GM12878 (cell line): ENCODE measurements around the gene ABT1. TPM values are rescaled to one million over a fixed set of nuclear protein-coding genes. Genes with fewer than 3 reads are reported as not detected.

Source experiments
- ATAC-seq: fragments of 200-7000 bp; cut with Tn5 transposase; 3 replicates; pipeline ENCODE4 v1.9.1; 2020; ENCODE audit warnings: mild to moderate bottlenecking, moderate library complexity
- BruUV-seq: library from RNA; stranded (reverse); fragments of 400-500 nt; replicated peaks from 2 replicates; lab custom pipeline; 2021; lab: Mats Ljungman, UMichigan
- CTCF ChIA-PET: fragments of 300-600 bp; sonication (Branson Sonifier 250); formaldehyde crosslinking; extraction: SDS; loops from one replicate; lab custom pipeline; 2021; ENCODE audit warnings: inconsistent platforms; lab: Yijun Ruan, JAX
- POLR2A ChIA-PET: fragments of 350-600 bp; formaldehyde crosslinking; extraction: SDS; loops from one replicate; lab custom pipeline; 2021; ENCODE audit warnings: inconsistent platforms; lab: Charles Lee
- RAD21 ChIA-PET: fragments of 300-600 bp; sonication (Branson Sonifier 250); formaldehyde crosslinking; loops from one replicate; lab custom pipeline; 2023; ENCODE audit warnings: antibody characterized with exemption; ENCODE audit not compliant: unreplicated experiment; lab: Charles Lee
- SMC1A ChIA-PET: fragments of 300-600 bp; sonication (Branson Sonifier 250); formaldehyde crosslinking; loops from one replicate; lab custom pipeline; 2023; ENCODE audit not compliant: unreplicated experiment, uncharacterized antibody; lab: Charles Lee
- DNase-seq: peaks from one replicate; pipeline ENCODE4 v3.0.0-alpha.2; 2011; ENCODE audit warnings: low read depth, low spot score
- FAIRE-seq: peaks from 3 replicates; lab custom pipeline; 2011; peaks lifted over from hg19 to GRCh38; lab: Jason Lieb, UNC
- H2AFZ ChIP-seq: 2 replicates; pipeline ENCODE4 v1.6.0; 2011; ENCODE audit warnings: low read depth, low read length, control low read depth; ENCODE audit not compliant: control insufficient read depth
- H3K27ac ChIP-seq: 2 replicates; pipeline ENCODE4 v1.5.1; 2011; ENCODE audit warnings: control low read depth; ENCODE audit not compliant: control insufficient read depth, insufficient read depth
- H3K27me3 ChIP-seq, 2 experiments: replicated peaks in 1 of 2; 2 replicates each; pipeline versions ENCODE4 v1.6.0 to v1.6.1; 2011; ENCODE audit warnings: low read length in 1 of 2; ENCODE audit not compliant: control insufficient read depth in 2 of 2, insufficient read depth in 2 of 2
- H3K36me3 ChIP-seq, 2 experiments: 2 replicates each; pipeline ENCODE4 v1.5.1; 2011; ENCODE audit warnings: low read length in 1 of 2; ENCODE audit not compliant: control insufficient read depth in 2 of 2, insufficient read depth in 2 of 2
- H3K4me1 ChIP-seq: 2 replicates; pipeline ENCODE4 v1.6.1; 2011; ENCODE audit warnings: mild to moderate bottlenecking, low read length, moderate library complexity, mixed read lengths; ENCODE audit not compliant: control insufficient read depth, insufficient read depth
- H3K4me2 ChIP-seq: 2 replicates; pipeline ENCODE4 v1.6.0; 2011; ENCODE audit warnings: control low read depth; ENCODE audit not compliant: control insufficient read depth, insufficient read depth
- H3K4me3 ChIP-seq: fragments of 200-600 bp; sonication (generic); 2 replicates; pipeline ENCODE4 v1.5.1; 2016
- H3K79me2 ChIP-seq: 2 replicates; pipeline ENCODE4 v1.6.0; 2011; ENCODE audit warnings: low read length; ENCODE audit not compliant: control insufficient read depth, insufficient read depth
- H3K9ac ChIP-seq: 2 replicates; pipeline ENCODE4 v1.8.0; 2011; ENCODE audit warnings: low read length, control low read depth, mixed read lengths; ENCODE audit not compliant: control insufficient read depth, insufficient read depth
- H3K9me3 ChIP-seq: replicated peaks from 3 replicates; pipeline ENCODE4 v1.5.1; 2011; ENCODE audit warnings: mild to moderate bottlenecking, low read length; ENCODE audit not compliant: control insufficient read depth, insufficient read depth
- H4K20me1 ChIP-seq: 2 replicates; pipeline ENCODE4 v1.6.0; 2011; ENCODE audit not compliant: control insufficient read depth, insufficient read depth
- ATF2 ChIP-seq: IDR thresholded peaks from 2 replicates; pipeline ENCODE4 v1.6.1; 2012; ENCODE audit warnings: low read length, inconsistent platforms
- BHLHE40 ChIP-seq, 2 experiments: fragments of 450-650 bp in 1 of 2; IDR thresholded peaks; 2 replicates each; pipeline ENCODE4 v1.6.1; 2011 to 2017; ENCODE audit warnings: low read depth in 2 of 2, borderline replicate concordance in 1 of 2, improper control_type of control experiment in 1 of 2, low read length in 1 of 2, mild to moderate bottlenecking in 1 of 2
- CBFB ChIP-seq: IDR thresholded peaks from 2 replicates; pipeline ENCODE4 v1.6.1; 2016; ENCODE audit warnings: antibody characterized with exemption, low read depth
- MLLT1 ChIP-seq: fragments of 450-650 bp; IDR thresholded peaks from 2 replicates; pipeline ENCODE4 v1.6.1; 2016; ENCODE audit warnings: mild to moderate bottlenecking
- SPI1 ChIP-seq: IDR thresholded peaks from 2 replicates; pipeline ENCODE4 v1.6.1; 2011; ENCODE audit warnings: low read depth, mild to moderate bottlenecking, low read length, moderate library complexity, borderline replicate concordance; ENCODE audit not compliant: insufficient read depth
- TCF3 ChIP-seq: IDR thresholded peaks from 2 replicates; pipeline ENCODE4 v1.6.1; 2012; ENCODE audit warnings: low read depth, mild to moderate bottlenecking, low read length, borderline replicate concordance; ENCODE audit not compliant: insufficient read depth
- WGBS: methylation state at CpG from one replicate; pipeline ENCODE4 v1.1.6; 2016; ENCODE audit warnings: low lambda C conversion rate; ENCODE audit not compliant: insufficient replicate concordance, insufficient coverage; ENCODE audit errors: missing lambda C conversion rate; 5-methylcytosine and 5-hydroxymethylcytosine counted together
- in situ Hi-C: fragments of 300-500 bp; cut with MboI; formaldehyde crosslinking; loops from 9 replicates; pipeline ENCODE4 v1.14.3; 2018; ENCODE audit warnings: mixed read lengths
- intact Hi-C: fragments of 100-400 bp; cut with micrococcal nuclease; formaldehyde crosslinking; loops from one replicate; pipeline ENCODE4 v1.14.2; 2022; ENCODE audit not compliant: unreplicated experiment
- polyA plus RNA-seq, 11 experiments: library from polyadenylated mRNA; depleted of rRNA in 4 of 11; unstranded in 6 of 11; stranded (reverse) in 5 of 11; fragments of >200 nt; fragmentation: Nextera tagmentation in 4 of 11; fragmentation: Illumina TruSeq in 1 of 11; extraction: Ambion mirVana in 4 of 11; extraction: Trizol in 1 of 11; gene quantifications; 1 replicate in 1 of 11; 2 replicates in 10 of 11; pipeline versions ENCODE4 v1.2.1 to v1.2.3, GENCODE V29; 2011 to 2016; ENCODE audit warnings: inconsistent platforms in 2 of 11, missing spikeins in 2 of 11, low read depth in 1 of 11
- total RNA-seq, 4 experiments: library from RNA; depleted of rRNA in 3 of 4; stranded (reverse); fragments of >200 nt in 3 of 4; fragmentation: Illumina TruSeq in 1 of 4; extraction: Trizol in 1 of 4; gene quantifications; 2 replicates each; pipeline versions ENCODE4 v1.2.1 to v1.2.3, GENCODE V29; 2013 to 2021

ABT1 gene
- total and polyA plus RNA-seq, 10 of the 15 experiments (the other 5 are each of a cell fraction or from before 2014, with no cell fraction given), result 8.4 to 43.5 (median 28.2) TPM

- ChIA-PET CTCF (interaction anchor here (1.1 to 8.7 kb wide), 5 partner anchors 16 to 501 kb away, joined by 3 to 267 read pairs (median 32); no protein-coding TSS in a partner anchor), SMC1A (interaction anchor here (0.7 to 8.3 kb wide), 5 partner anchors 17 to 263 kb away, joined by 3 to 170 read pairs (median 21); no protein-coding TSS in a partner anchor), POLR2A (interaction anchor here (1.1 to 2.5 kb wide), 3 partner anchors 14 to 24 kb away, joined by 3 to 8 read pairs (median 4); no protein-coding TSS in a partner anchor), RAD21 (interaction anchor here (1.6 to 3.4 kb wide), 5 partner anchors 17 to 418 kb away, joined by 4 to 16 read pairs (median 5); no protein-coding TSS in a partner anchor)
- Histone ChIP-seq H3K9me3 (no peaks in the 10 kb centered on the region), H4K20me1 (no peaks in the 10 kb centered on the region), H3K4me3 (no peak overlapping the region), H3K4me2 (no peak overlapping the region), H2AFZ (no peak overlapping the region), H3K27me3 (no peaks in the 10 kb centered on the region), H3K9ac (no peak overlapping the region), H3K79me2 (peaks cover 18% of the 10 kb centered on the region), H3K36me3 (peaks cover under 1 to 4% of the 10 kb centered on the region in 2 experiments; a peak in 1 of 4 replicates), H3K4me1 (peaks cover 10% of the 10 kb centered on the region), H3K27ac (no peak overlapping the region)
- no peak for DNase-seq
- intact Hi-C loops (loop anchor here (2.0 to 10.0 kb wide), 3 partner anchors 57 to 419 kb away; no protein-coding TSS in a partner anchor), in situ Hi-C loops (no loop called here)
- TF ChIP-seq ATF2, result no peak
- TF ChIP-seq TCF3, result no peak
- TF ChIP-seq CBFB, result no peak
- no peak for TF ChIP-seq SPI1
- TF ChIP-seq BHLHE40 (IDR thresholded peaks at IDR 0.05; ENCODE audit: borderline replicate concordance in 1 of 2, low read depth in 2 of 2, low read length in 1 of 2), result no peak
- TF ChIP-seq MLLT1, result no peak
- ATAC-seq, result no peak
- 27% methylated on average over 20 of the region's 20 CpGs for WGBS
- BruUV-seq, result no TSS peak
- no peak for FAIRE-seq
These were observed 3.2 kb upstream of the ABT1 start for GRCh38 chr6:26593278-26594130.
